ENCODE results near the gene ARL4D. TPM values are rescaled to one million over a fixed set of nuclear protein-coding genes. Genes with fewer than 3 reads are reported as not detected.
A peak's percentile ranks its signal among the peaks of the same experiment; 100 is the strongest.
"Not testable (repeated sequence)": the region's sequence is repeated elsewhere in the genome, so short reads cannot be mapped to it uniquely, and the experiment has no call there.

Gene ARL4D
- total RNA-seq, 1 experiment from 2014 or later, result 8.8 TPM

DNA sequence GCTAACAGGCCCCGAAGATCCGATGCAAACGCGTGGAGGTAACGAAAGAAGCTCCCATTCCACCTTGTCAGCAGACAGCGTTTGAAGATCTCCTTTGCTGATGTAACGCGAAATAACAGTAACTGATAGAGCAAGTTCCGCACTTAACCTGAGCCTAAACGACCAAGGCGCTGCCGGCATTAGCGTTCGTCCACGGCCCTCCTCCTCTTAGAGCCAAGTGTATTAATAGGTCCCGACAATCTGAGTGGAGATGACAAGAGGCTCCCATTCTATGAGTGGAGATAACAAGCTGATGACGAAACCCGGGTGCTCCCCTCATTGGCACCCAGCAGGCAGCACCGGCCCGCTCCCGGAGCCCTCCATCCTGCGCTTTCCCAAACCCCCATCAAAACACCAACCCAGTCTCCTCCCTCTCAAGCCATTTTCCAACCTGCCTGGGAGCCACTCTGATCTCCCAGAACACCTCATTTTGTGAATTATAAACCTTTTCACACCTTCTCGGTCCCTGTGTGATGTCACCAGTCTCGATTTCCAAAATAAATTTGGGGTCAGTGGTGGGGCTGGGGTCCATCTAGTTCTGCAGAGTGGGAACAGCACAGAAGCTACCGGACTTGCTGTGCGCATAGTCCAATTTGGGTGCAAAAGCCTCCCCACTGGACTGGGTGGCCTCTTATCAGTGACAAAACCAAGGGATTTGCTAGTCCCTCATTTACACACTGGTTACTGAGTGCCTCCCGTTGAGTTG lies 35.4 kb upstream of the ARL4D start:
- Histone ChIP-seq H3F3A (ENCODE audit: insufficient read depth, low read depth) (peaks cover 62% of the 10 kb centered on the region), H3K4me2 (peak overlapping the region; percentile 96; the same call in 1 of the 2 replicates), H3K4me1 (replicated peaks; ENCODE audit: insufficient read depth) (peaks cover 35% of the 10 kb centered on the region), H4K20me1 (ENCODE audit: insufficient read depth) (no peaks in the 10 kb centered on the region), H3K9me3 (ENCODE audit: insufficient read depth, low read depth) (no peaks in the 10 kb centered on the region), H3K9me2 (ENCODE audit: insufficient read depth) (no peaks in the 10 kb centered on the region), H3K79me2 (ENCODE audit: low read depth) (peaks cover 38% of the 10 kb centered on the region), H3K36me3 (ENCODE audit: low read depth) (no peaks in the 10 kb centered on the region), H3K4me3 (no peak overlapping the region), H3K27ac (no peak overlapping the region), H2AFZ (no peak overlapping the region), H3K27me3 (ENCODE audit: insufficient read depth, low read depth) (no peaks in the 10 kb centered on the region)
- no peak for DNase-seq
- BruUV-seq (replicated peaks), result no TSS peak
- ChIA-PET POLR2A (ENCODE audit: unreplicated experiment) (no interaction called here), CTCF (no interaction called here)
- TF ChIP-seq, protein P1, sequence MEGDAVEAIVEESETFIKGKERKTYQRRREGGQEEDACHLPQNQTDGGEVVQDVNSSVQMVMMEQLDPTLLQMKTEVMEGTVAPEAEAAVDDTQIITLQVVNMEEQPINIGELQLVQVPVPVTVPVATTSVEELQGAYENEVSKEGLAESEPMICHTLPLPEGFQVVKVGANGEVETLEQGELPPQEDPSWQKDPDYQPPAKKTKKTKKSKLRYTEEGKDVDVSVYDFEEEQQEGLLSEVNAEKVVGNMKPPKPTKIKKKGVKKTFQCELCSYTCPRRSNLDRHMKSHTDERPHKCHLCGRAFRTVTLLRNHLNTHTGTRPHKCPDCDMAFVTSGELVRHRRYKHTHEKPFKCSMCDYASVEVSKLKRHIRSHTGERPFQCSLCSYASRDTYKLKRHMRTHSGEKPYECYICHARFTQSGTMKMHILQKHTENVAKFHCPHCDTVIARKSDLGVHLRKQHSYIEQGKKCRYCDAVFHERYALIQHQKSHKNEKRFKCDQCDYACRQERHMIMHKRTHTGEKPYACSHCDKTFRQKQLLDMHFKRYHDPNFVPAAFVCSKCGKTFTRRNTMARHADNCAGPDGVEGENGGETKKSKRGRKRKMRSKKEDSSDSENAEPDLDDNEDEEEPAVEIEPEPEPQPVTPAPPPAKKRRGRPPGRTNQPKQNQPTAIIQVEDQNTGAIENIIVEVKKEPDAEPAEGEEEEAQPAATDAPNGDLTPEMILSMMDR (conservative IDR thresholded peaks at IDR 0.05), result no peak
- no peak for TF ChIP-seq EZH2 (IDR thresholded peaks at IDR 0.05; ENCODE audit: low read depth)
- intact Hi-C loops (cut with micrococcal nuclease; ENCODE audit: unreplicated experiment), result loop anchor here (5.0 kb wide), 1 partner anchor 341 kb away; the partner anchor contains the start of gene VAT1

DNA sequence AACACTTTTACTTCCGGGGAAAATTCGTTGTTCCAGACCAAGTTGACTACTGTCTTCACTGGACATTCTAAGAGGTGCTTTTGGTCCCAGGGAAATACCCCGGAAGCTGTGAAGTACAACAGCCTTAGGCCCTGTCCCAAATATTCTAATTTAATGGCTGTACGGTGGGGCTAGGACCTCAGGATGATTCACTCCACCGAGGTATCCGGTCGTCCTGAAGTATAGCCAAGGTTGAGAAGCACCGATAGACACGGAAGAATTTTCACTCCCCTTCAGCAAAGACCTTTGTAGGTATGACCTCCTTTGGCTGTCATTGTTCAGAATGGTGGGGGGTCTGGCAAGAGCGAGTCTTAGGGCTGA lies 34.9 kb upstream of the ARL4D start:
- Histone ChIP-seq H3K4me1 (replicated peaks; ENCODE audit: insufficient read depth) (peaks cover 35% of the 10 kb centered on the region), H3K4me3 (no peak overlapping the region), H3K79me2 (ENCODE audit: low read depth) (peaks cover 36% of the 10 kb centered on the region), H3K27me3 (ENCODE audit: insufficient read depth, low read depth) (no peaks in the 10 kb centered on the region), H3K4me2 (peak overlapping the region; percentile 51; the same call in 1 of the 2 replicates), H3K9me2 (ENCODE audit: insufficient read depth) (no peaks in the 10 kb centered on the region), H3K36me3 (ENCODE audit: low read depth) (no peaks in the 10 kb centered on the region), H2AFZ (no peak overlapping the region), H4K20me1 (ENCODE audit: insufficient read depth) (no peaks in the 10 kb centered on the region), H3K27ac (no peak overlapping the region), H3F3A (ENCODE audit: insufficient read depth, low read depth) (peaks cover 67% of the 10 kb centered on the region), H3K9me3 (ENCODE audit: insufficient read depth, low read depth) (no peaks in the 10 kb centered on the region)
- intact Hi-C loops (cut with micrococcal nuclease; ENCODE audit: unreplicated experiment), result loop anchor here (5.0 kb wide), 1 partner anchor 342 kb away; the partner anchor contains the start of gene VAT1
- ChIA-PET POLR2A (ENCODE audit: unreplicated experiment) (no interaction called here), CTCF (no interaction called here)
- TF ChIP-seq, protein P1 (conservative IDR thresholded peaks at IDR 0.05), result no peak
- no peak for TF ChIP-seq EZH2 (IDR thresholded peaks at IDR 0.05; ENCODE audit: low read depth)
- no TSS peak for BruUV-seq (replicated peaks)
- DNase-seq, result no peak

DNA sequence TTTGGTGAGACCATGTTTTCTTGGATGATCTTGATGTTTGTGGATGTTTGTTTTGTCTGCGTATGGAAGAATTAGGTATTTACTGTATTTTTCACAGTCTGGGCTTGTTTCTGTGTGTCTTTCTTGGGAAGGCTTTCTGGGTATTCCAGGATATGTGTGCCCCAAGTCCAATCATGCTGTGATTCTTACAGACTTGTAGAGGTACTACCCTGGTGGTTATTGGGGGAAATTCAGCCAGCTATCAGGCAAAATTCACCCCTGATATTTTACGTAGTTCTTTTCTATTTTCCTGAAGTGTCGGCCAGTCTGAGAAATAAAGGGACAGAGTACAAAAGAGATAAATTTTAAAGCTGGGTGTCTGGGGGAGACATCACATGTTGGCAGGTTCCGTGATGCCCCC lies 33.4 kb upstream of the ARL4D start:
- DNase-seq, result no peak
- H3K36me3 ChIP-seq (ENCODE audit: low read depth), result no peaks in the 10 kb centered on the region
- ChIA-PET POLR2A (ENCODE audit: unreplicated experiment) (no interaction called here), CTCF (no interaction called here)
- H3K4me1 ChIP-seq (replicated peaks; ENCODE audit: insufficient read depth), result peaks cover 45% of the 10 kb centered on the region
- peaks cover 63% of the 10 kb centered on the region for H3F3A ChIP-seq (ENCODE audit: insufficient read depth, low read depth)
- TF ChIP-seq EZH2 (IDR thresholded peaks at IDR 0.05; ENCODE audit: low read depth), result no peak
- TF ChIP-seq, protein P1 (conservative IDR thresholded peaks at IDR 0.05), result peak; percentile 31; the same call in 1 of the 2 replicates
- no peaks in the 10 kb centered on the region for H4K20me1 ChIP-seq (ENCODE audit: insufficient read depth)
- peaks cover 28% of the 10 kb centered on the region for H3K79me2 ChIP-seq (ENCODE audit: low read depth)
- H2AFZ ChIP-seq, result no peak overlapping the region
- intact Hi-C loops (cut with micrococcal nuclease; ENCODE audit: unreplicated experiment), result no loop called here
- H3K9me2 ChIP-seq (ENCODE audit: insufficient read depth), result no peaks in the 10 kb centered on the region
- H3K4me2 ChIP-seq, result no peak overlapping the region
- no peak overlapping the region for H3K27ac ChIP-seq
- H3K27me3 ChIP-seq (ENCODE audit: insufficient read depth, low read depth), result no peaks in the 10 kb centered on the region
- no TSS peak for BruUV-seq (replicated peaks)
- H3K9me3 ChIP-seq (ENCODE audit: insufficient read depth, low read depth), result no peaks in the 10 kb centered on the region
- H3K4me3 ChIP-seq, result no peak overlapping the region

DNA sequence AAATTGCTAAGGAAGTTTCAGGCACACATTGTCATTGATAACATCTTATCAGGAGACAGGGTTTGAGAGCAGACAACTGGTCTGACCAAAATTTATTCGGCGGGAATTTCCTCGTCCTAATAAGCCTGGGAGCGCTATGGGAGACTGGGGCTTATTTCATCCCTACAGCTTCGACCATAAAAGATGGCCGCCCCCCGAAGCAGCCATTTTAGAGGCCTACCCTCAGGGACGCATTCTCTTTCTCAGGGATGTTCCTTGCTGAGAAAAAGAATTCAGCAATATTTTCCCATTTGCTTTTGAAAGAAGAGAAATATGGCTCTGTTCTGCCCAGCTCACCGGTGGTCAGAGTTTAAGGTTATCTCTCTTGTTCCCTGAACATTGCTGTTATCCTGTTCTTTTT lies 32.9 kb upstream of the ARL4D start:
- H3K27me3 ChIP-seq (ENCODE audit: insufficient read depth, low read depth); H3K36me3 ChIP-seq (ENCODE audit: low read depth); CTCF ChIA-PET; H3K4me3 ChIP-seq; H3K27ac ChIP-seq; H3K4me2 ChIP-seq; BruUV-seq (replicated peaks); H4K20me1 ChIP-seq (ENCODE audit: insufficient read depth); H3K9me2 ChIP-seq (ENCODE audit: insufficient read depth); DNase-seq; intact Hi-C loops (cut with micrococcal nuclease; ENCODE audit: unreplicated experiment); H2AFZ ChIP-seq; POLR2A ChIA-PET (ENCODE audit: unreplicated experiment); H3K9me3 ChIP-seq (ENCODE audit: insufficient read depth, low read depth): not testable (repeated sequence)
- Histone ChIP-seq H3F3A (ENCODE audit: insufficient read depth, low read depth) (peaks cover 60% of the 10 kb centered on the region), H3K4me1 (replicated peaks; ENCODE audit: insufficient read depth) (peaks cover 50% of the 10 kb centered on the region), H3K79me2 (ENCODE audit: low read depth) (peaks cover 28% of the 10 kb centered on the region)
